AG04449 (cell line): ENCODE data around the gene HAGHL.
"Not testable (repeated sequence)": the region's sequence is repeated elsewhere in the genome, so short reads cannot be mapped to it uniquely, and the experiment has no call there.

ENCODE experiments used
- CTCF ChIA-PET: fragments of 350-600 bp; formaldehyde crosslinking; extraction: SDS; loops from one replicate; lab custom pipeline; 2021; ENCODE audit warnings: antibody characterized with exemption; lab: Yijun Ruan, JAX
- POLR2A ChIA-PET: fragments of 400-600, 350-600 bp; formaldehyde crosslinking; extraction: SDS; loops from one replicate; lab custom pipeline; 2020; ENCODE audit warnings: antibody characterized with exemption, inconsistent platforms; lab: Yijun Ruan, JAX
- DNase-seq: peaks from one replicate; pipeline ENCODE4 v3.0.0-alpha.2; 2010; ENCODE audit warnings: low read depth, low spot score
- H3K4me3 ChIP-seq: 2 replicates; pipeline ENCODE4 v1.5.1; 2011; ENCODE audit warnings: low read depth, mild to moderate bottlenecking, control low read depth, low read length
- CTCF ChIP-seq: IDR thresholded peaks from one replicate; pipeline ENCODE4 v1.5.1; 2011; ENCODE audit warnings: mild to moderate bottlenecking, moderate library complexity, low read length, control low read depth, inconsistent platforms; ENCODE audit not compliant: insufficient read depth; ENCODE audit errors: missing control alignments

The HAGHL gene

DNA sequence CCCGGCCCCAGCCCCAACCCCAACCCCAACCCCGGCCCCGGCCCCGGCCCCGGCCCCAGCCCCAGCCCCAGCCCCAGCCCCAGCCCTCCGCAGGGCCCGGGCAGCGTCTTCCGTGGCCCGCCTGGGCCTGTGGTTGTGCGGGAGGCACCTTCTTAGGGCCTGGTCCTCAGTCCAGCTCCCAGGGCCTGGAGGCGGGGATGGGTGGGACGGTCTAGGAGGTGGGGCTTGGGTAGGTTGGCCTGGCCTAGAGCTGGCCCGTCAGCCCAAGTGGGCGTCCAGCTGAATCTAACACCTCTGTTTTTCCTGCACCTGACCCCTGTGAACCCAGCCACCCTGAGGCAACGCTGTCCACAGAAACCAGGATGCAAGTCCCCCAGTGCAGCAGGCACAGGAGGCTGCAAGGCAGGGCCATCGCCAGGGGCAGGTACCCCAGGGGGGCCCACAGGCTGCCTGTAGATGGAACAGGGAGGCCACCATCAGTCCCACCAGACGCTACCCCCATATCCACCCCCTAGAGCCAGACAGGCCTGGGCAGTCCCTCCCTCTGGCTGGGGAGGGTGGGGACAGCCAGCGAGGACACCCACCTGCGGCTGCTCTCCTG lies 42.4 kb downstream of the HAGHL start:
- H3K4me3 ChIP-seq = no peak overlapping the region
- no peak for TF ChIP-seq CTCF
- no peak for DNase-seq
- POLR2A ChIA-PET = no interaction called here
- CTCF ChIA-PET = no interaction called here

- DNase-seq = no peak
- H3K4me3 ChIP-seq = no peak overlapping the region
- POLR2A ChIA-PET = no interaction called here
- TF ChIP-seq CTCF = no peak
- CTCF ChIA-PET = interaction anchor here (0.6 kb wide), 1 partner anchor 28 kb away, joined by 3 read pairs; no protein-coding TSS in a partner anchor
Measured at GRCh38 chr16:769934-770333, 43.0 kb downstream of the HAGHL start.

GRCh38 chr16:770411-770810 lies 43.5 kb downstream of the HAGHL start:
- ChIA-PET POLR2A (no interaction called here), CTCF (interaction anchor here (0.6 kb wide), 1 partner anchor 29 kb away, joined by 3 read pairs; no protein-coding TSS in a partner anchor)
- H3K4me3 ChIP-seq = no peak overlapping the region
- no peak for DNase-seq
- TF ChIP-seq CTCF = no peak

DNA sequence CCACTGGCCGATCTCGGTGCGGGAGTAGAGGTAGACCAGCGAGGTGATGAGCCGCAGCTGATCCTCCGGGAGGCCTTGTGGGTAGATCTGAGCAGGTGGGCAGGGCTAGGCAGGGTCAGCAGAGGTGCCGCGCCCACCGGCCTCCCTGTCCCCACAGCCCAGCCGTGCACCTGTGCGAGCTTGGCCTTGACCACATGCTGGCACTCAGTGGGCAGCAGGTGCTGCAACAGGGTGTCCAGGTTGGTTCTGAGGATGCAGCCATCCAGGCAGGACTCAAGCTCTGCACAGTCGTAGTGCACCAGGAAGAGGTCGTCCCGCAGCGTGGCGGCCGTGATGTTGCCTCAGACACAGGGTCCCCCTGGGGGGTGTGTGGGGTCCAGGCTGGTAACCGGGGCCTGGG lies 46.1 kb downstream of the HAGHL start:
- TF ChIP-seq CTCF = no peak
- POLR2A ChIA-PET = interaction anchor here (0.6 kb wide), 1 partner anchor 1192 kb away, joined by 3 read pairs; the partner anchor contains the start of gene RPS2
- CTCF ChIA-PET = interaction anchor here (1.8 kb wide), 2 partner anchors 12 to 60 kb away, joined by 6 to 8 read pairs; no protein-coding TSS in a partner anchor
- no peak overlapping the region for H3K4me3 ChIP-seq
- DNase-seq = no peak

- no peak for DNase-seq
- H3K4me3 ChIP-seq = no peak overlapping the region
- no peak for TF ChIP-seq CTCF
- ChIA-PET CTCF (no interaction called here), POLR2A (no interaction called here)
Measured at GRCh38 chr16:774086-775001, 47.4 kb downstream of the HAGHL start.

- TF ChIP-seq CTCF = no peak
- ChIA-PET CTCF (interaction anchor here (2.1 kb wide), 1 partner anchor 10 kb away, joined by 9 read pairs; no protein-coding TSS in a partner anchor), POLR2A (no interaction called here)
- no peak overlapping the region for H3K4me3 ChIP-seq
- DNase-seq = no peak
Measured at GRCh38 chr16:775236-775796, 48.4 kb downstream of the HAGHL start.

DNA sequence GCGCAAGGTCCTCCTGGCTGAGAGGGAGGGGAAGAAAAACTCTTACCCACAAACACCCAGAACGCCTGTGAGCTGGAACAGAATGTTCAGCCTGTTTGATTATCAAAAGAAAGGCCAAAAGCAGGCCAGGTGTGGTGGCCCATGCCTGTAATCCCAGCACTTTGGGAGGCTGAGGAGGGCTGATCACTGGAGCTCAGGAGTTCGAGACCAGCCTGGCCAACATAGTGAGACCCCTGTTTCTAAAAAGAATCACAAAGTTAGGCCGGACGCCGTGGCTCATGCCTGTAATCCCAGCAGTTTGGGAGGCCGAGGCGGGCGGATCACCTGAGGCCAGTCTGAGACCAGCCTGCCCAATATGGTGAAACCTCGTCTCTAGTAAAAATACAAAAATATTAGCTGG lies 49.4 kb downstream of the HAGHL start:
- H3K4me3 ChIP-seq, DNase-seq, POLR2A ChIA-PET: not testable (repeated sequence)
- CTCF ChIA-PET = interaction anchor here (1.7 to 2.1 kb wide), 2 partner anchors 9 to 35 kb away, joined by 5 to 9 read pairs; partner anchors contain the start of gene CIAO3
